ENCODE data around the gene BLM.
"Not testable (repeated sequence)": the region's sequence is repeated elsewhere in the genome, so short reads cannot be mapped to it uniquely, and the experiment has no call there.

Gene BLM

GRCh38 chr15:90716976-90717821 lies at the start of gene BLM:
BLM (plus strand) TSS chr15:90717346; CDS start chr15:90747393, 30,047 bp downstream.
- TF ChIP-seq CTCF (IDR thresholded peaks at IDR 0.05; ENCODE audit: extremely low read depth, missing control alignments), result no peak
- DNase-seq (ENCODE audit: low spot score), result peak; percentile 95

GRCh38 chr15:90667755-90668345 lies 49.3 kb upstream of the BLM start:
- DNase-seq (ENCODE audit: low spot score), result not testable (repeated sequence)

GRCh38 chr15:90670631-90671030 lies 46.5 kb upstream of the BLM start:
- DNase-seq (ENCODE audit: low spot score), result not testable (repeated sequence)

- TF ChIP-seq CTCF (IDR thresholded peaks at IDR 0.05; ENCODE audit: extremely low read depth, missing control alignments), result no peak
- DNase-seq (ENCODE audit: low spot score), result no peak
Observed at GRCh38 chr15:90671216-90671615, 45.9 kb upstream of the BLM start.

- DNase-seq (ENCODE audit: low spot score), result not testable (repeated sequence)
Observed at GRCh38 chr15:90673357-90673756, 43.8 kb upstream of the BLM start.

- TF ChIP-seq CTCF (IDR thresholded peaks at IDR 0.05; ENCODE audit: extremely low read depth, missing control alignments), result no peak
- DNase-seq (ENCODE audit: low spot score), result no peak
Observed at GRCh38 chr15:90674476-90674875, 42.7 kb upstream of the BLM start.

GRCh38 chr15:90675464-90675863 lies 41.7 kb upstream of the BLM start:
- no peak for TF ChIP-seq CTCF (IDR thresholded peaks at IDR 0.05; ENCODE audit: extremely low read depth, missing control alignments)
- no peak for DNase-seq (ENCODE audit: low spot score)

- DNase-seq (ENCODE audit: low spot score), result peak; percentile 19
- TF ChIP-seq CTCF (IDR thresholded peaks at IDR 0.05; ENCODE audit: extremely low read depth, missing control alignments), result no peak
Observed at GRCh38 chr15:90677807-90678790, 39.0 kb upstream of the BLM start.
